Keratinocyte (primary cell): ENCODE data around the gene NBEA. TPM values are rescaled to one million over a fixed set of nuclear protein-coding genes. Genes with fewer than 3 reads are reported as not detected.

Experiments used
- DNase-seq: peaks from one replicate; pipeline ENCODE4 v3.0.0-alpha.2; 2011; ENCODE audit warnings: low read depth, missing footprints, low spot score
- FAIRE-seq: peaks from 2 replicates; lab custom pipeline; 2011; peaks lifted over from hg19 to GRCh38; lab: Jason Lieb, UNC
- H2AFZ ChIP-seq: 2 replicates; pipeline ENCODE4 v1.6.0; 2012; ENCODE audit warnings: low read length, control low read depth, inconsistent platforms; ENCODE audit not compliant: control insufficient read depth
- H3K27ac ChIP-seq: 2 replicates; pipeline ENCODE4 v1.5.1; 2011; ENCODE audit warnings: low read length; ENCODE audit not compliant: control insufficient read depth, insufficient read depth
- H3K27me3 ChIP-seq: 3 replicates; pipeline ENCODE4 v1.6.0; 2011; ENCODE audit warnings: low read length; ENCODE audit not compliant: control insufficient read depth, insufficient read depth; ENCODE audit errors: extremely low read depth
- H3K36me3 ChIP-seq, 2 experiments: 2 replicates in 1 of 2; 3 replicates in 1 of 2; pipeline ENCODE4 v1.5.1; 2011; ENCODE audit warnings: low read length in 2 of 2, mild to moderate bottlenecking in 1 of 2; ENCODE audit not compliant: control insufficient read depth in 2 of 2, insufficient read depth in 2 of 2; ENCODE audit errors: extremely low read depth in 1 of 2
- H3K4me1 ChIP-seq: 3 replicates; pipeline ENCODE4 v1.5.1; 2011; ENCODE audit warnings: low read length; ENCODE audit not compliant: control insufficient read depth, insufficient read depth; ENCODE audit errors: extremely low read depth
- H3K4me2 ChIP-seq: 3 replicates; pipeline ENCODE4 v1.6.0; 2011; ENCODE audit warnings: low read depth, low read length; ENCODE audit not compliant: control insufficient read depth, insufficient read depth; ENCODE audit errors: extremely low read depth
- H3K4me3 ChIP-seq, 3 experiments: fragments of 200-600 bp in 1 of 3; sonication (generic) in 1 of 3; 2 replicates in 2 of 3; 3 replicates in 1 of 3; pipeline ENCODE4 v1.5.1; 2011 to 2016; ENCODE audit warnings: low read length in 3 of 3, mild to moderate bottlenecking in 3 of 3, control low read depth in 2 of 3, inconsistent platforms in 1 of 3, low read depth in 1 of 3, mixed read lengths in 1 of 3, mixed run types in 1 of 3, moderate library complexity in 1 of 3; ENCODE audit not compliant: control insufficient read depth in 2 of 3, insufficient read depth in 2 of 3; ENCODE audit errors: extremely low read depth in 1 of 3
- H3K79me2 ChIP-seq: 2 replicates; pipeline ENCODE4 v1.6.0; 2012; ENCODE audit warnings: low read length; ENCODE audit not compliant: control insufficient read depth, insufficient read depth
- H3K9ac ChIP-seq: 3 replicates; pipeline ENCODE4 v1.6.0; 2011; ENCODE audit warnings: low read length; ENCODE audit not compliant: control insufficient read depth, insufficient read depth; ENCODE audit errors: extremely low read depth
- H3K9me1 ChIP-seq: 3 replicates; pipeline ENCODE4 v1.6.0; 2011; ENCODE audit warnings: low read length; ENCODE audit not compliant: control insufficient read depth, insufficient read depth; ENCODE audit errors: extremely low read depth
- H3K9me3 ChIP-seq: 2 replicates; pipeline ENCODE4 v1.5.1; 2012; ENCODE audit warnings: low read depth, low read length; ENCODE audit not compliant: control insufficient read depth
- H4K20me1 ChIP-seq: 3 replicates; pipeline ENCODE4 v1.6.0; 2011; ENCODE audit warnings: low read length; ENCODE audit not compliant: control insufficient read depth, insufficient read depth; ENCODE audit errors: extremely low read depth
- EZH2 ChIP-seq: IDR thresholded peaks from one replicate; pipeline ENCODE4 v1.6.1; 2012; ENCODE audit warnings: inconsistent platforms, mild to moderate bottlenecking, low read length, moderate library complexity
- dilution Hi-C: fragments of 300-500 bp; cut with MboI; formaldehyde crosslinking; loops from one replicate; pipeline ENCODE4 v1.7.0; 2020; ENCODE audit warnings: low sequenced_read_pairs; ENCODE audit not compliant: extremely low pct_ligation_motif_present
- polyA plus RNA-seq, 5 experiments: library from polyadenylated mRNA; depleted of rRNA in 3 of 5; stranded (reverse) in 3 of 5; stranded (forward) in 1 of 5; unstranded in 1 of 5; fragments of >200 nt; gene quantifications; 1 replicate in 1 of 5; 2 replicates in 3 of 5; 3 replicates in 1 of 5; pipeline versions ENCODE4 v1.2.1 to v1.2.3, GENCODE V29; 2011 to 2012; ENCODE audit warnings: missing spikeins in 2 of 5, low read depth in 1 of 5, low replicate concordance in 1 of 5
- TF ChIP-seq, protein P1 (sequence below), 3 experiments: IDR thresholded peaks in 1 of 3; conservative IDR thresholded peaks in 1 of 3; optimal IDR thresholded peaks in 1 of 3; 2 replicates in 2 of 3; 3 replicates in 1 of 3; pipeline versions ENCODE3 to v1.5.1; 2011; ENCODE audit warnings: low read length in 3 of 3, mild to moderate bottlenecking in 3 of 3, moderate library complexity in 2 of 3, control low read depth in 1 of 3, inconsistent platforms in 1 of 3; ENCODE audit not compliant: insufficient read depth in 2 of 3; ENCODE audit errors: extremely low read depth in 1 of 3

Gene NBEA
- polyA plus RNA-seq, 1 donor (not counting 4 experiments of a cell fraction or from before 2014, with no cell fraction given) = 0.05 TPM

DNA sequence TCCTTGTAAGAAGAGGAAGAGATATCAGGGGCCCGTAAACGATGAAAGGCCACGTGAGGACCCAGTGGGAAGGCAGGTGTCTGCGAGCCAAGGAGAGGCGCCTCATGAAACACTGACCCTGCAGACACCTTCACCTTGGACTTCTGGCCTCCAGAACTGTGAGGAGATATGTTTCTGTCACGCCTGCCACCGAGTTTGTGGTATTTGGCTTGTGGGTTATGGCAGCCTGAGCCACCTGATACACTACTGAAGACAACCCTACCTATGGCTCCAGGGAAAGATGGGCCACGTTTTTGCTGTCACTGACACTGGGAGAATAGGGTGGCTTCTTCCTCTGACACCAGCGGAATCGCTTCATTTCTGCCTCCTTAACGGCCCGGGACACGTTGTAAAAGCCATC, 752.0 kb downstream of the NBEA start:
- TF ChIP-seq, protein P1, sequence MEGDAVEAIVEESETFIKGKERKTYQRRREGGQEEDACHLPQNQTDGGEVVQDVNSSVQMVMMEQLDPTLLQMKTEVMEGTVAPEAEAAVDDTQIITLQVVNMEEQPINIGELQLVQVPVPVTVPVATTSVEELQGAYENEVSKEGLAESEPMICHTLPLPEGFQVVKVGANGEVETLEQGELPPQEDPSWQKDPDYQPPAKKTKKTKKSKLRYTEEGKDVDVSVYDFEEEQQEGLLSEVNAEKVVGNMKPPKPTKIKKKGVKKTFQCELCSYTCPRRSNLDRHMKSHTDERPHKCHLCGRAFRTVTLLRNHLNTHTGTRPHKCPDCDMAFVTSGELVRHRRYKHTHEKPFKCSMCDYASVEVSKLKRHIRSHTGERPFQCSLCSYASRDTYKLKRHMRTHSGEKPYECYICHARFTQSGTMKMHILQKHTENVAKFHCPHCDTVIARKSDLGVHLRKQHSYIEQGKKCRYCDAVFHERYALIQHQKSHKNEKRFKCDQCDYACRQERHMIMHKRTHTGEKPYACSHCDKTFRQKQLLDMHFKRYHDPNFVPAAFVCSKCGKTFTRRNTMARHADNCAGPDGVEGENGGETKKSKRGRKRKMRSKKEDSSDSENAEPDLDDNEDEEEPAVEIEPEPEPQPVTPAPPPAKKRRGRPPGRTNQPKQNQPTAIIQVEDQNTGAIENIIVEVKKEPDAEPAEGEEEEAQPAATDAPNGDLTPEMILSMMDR (optimal IDR thresholded peaks at IDR 0.05 in 1 of 3, IDR thresholded peaks at IDR 0.05 in 1 of 3, conservative IDR thresholded peaks at IDR 0.05 in 1 of 3; ENCODE audit: extremely low read depth in 1 of 3, insufficient read depth in 2 of 3, low read length in 3 of 3) = no peak
- no peak for TF ChIP-seq EZH2
- Histone ChIP-seq H3K9me1 (no peaks in the 10 kb centered on the region), H3K9me3 (peaks cover 8% of the 10 kb centered on the region), H3K36me3 (no peaks in the 10 kb centered on the region), H4K20me1 (no peaks in the 10 kb centered on the region), H3K27ac (no peak overlapping the region), H2AFZ (no peak overlapping the region), H3K4me3 (no peak overlapping the region), H3K9ac (no peak overlapping the region), H3K27me3 (no peaks in the 10 kb centered on the region), H3K4me1 (no peaks in the 10 kb centered on the region), H3K79me2 (no peaks in the 10 kb centered on the region), H3K4me2 (no peak overlapping the region)
- DNase-seq = no peak
- dilution Hi-C loops = no loop called here
- FAIRE-seq = no peak

DNA sequence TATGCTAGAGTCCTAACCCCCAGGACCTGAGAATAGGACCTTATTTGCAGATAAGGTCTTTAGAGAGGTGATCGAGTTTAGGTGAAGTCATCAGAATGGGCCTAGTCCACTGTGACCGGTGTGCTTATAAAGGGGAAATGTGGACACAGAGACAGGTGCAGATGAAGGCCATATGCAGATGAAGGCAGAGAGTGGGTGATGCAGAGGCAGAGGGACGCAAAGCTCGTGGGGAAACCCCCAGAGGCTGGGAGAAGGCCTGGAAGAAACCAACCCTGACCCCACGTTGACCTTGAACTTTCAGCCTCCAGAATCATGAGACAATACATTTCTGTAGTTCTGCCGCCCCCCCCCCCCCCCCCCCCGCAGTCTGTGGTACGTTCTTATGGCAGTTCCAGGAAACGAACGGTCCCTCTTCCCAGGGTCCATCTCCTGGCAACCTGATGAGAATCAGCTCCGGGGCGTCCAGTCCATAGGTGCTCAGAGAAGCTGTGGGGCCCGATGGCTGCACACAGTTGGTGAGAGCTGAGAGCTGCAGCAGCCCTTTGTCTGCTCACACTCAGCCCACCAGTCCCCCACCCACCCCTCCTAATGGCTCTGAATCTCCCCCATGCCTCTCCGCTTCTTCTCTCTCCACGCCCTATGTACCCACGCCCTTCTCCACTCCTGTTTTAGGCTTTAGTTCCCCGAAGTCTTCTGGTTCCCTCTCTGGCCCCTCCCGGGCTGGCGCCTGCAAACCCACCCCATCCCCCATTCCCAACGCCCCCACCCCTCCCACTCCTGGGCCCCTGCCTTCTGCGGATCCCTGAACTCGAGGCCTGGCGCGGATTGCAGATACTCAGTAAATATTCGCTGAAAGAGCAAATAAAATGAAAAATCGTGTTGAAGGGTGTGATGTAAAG, 752.7 kb downstream of the NBEA start:
- Histone ChIP-seq H3K4me3 (no peak overlapping the region), H3K9ac (no peak overlapping the region), H3K9me3 (peaks cover 8% of the 10 kb centered on the region), H2AFZ (no peak overlapping the region), H3K9me1 (no peaks in the 10 kb centered on the region), H3K4me1 (no peaks in the 10 kb centered on the region), H3K27me3 (no peaks in the 10 kb centered on the region), H3K36me3 (no peaks in the 10 kb centered on the region), H3K27ac (no peak overlapping the region), H3K79me2 (no peaks in the 10 kb centered on the region), H3K4me2 (no peak overlapping the region), H4K20me1 (no peaks in the 10 kb centered on the region)
- no peak for FAIRE-seq
- no peak for DNase-seq
- no peak for TF ChIP-seq EZH2
- TF ChIP-seq, protein P1 (optimal IDR thresholded peaks at IDR 0.05 in 1 of 3, IDR thresholded peaks at IDR 0.05 in 1 of 3, conservative IDR thresholded peaks at IDR 0.05 in 1 of 3; ENCODE audit: extremely low read depth in 1 of 3, insufficient read depth in 2 of 3, low read length in 3 of 3) = no peak
- dilution Hi-C loops = no loop called here
